Neural cell (in vitro differentiated cells): ENCODE measurements around the gene CYB561.

Experiments
- EP300 ChIP-seq: fragments of 450-650 bp; conservative IDR thresholded peaks from 2 replicates; pipeline ENCODE4 v1.6.1; 2014; ENCODE audit warnings: antibody characterized with exemption, mild to moderate bottlenecking, moderate library complexity; ENCODE audit not compliant: poor library complexity, severe bottlenecking
- EZH2 ChIP-seq: fragments of 200-600, 300-800 bp; shearing (Covaris generic), sonication (generic); IDR thresholded peaks from 2 replicates; pipeline ENCODE4 v1.6.1; 2014; ENCODE audit warnings: antibody characterized with exemption, low read length, borderline replicate concordance, mild to moderate bottlenecking; ENCODE audit not compliant: insufficient read depth, poor library complexity, severe bottlenecking
- MXI1 ChIP-seq: fragments of 450-650 bp; conservative IDR thresholded peaks from 2 replicates; pipeline ENCODE4 v1.6.1; 2014; ENCODE audit warnings: antibody characterized with exemption, mild to moderate bottlenecking; ENCODE audit not compliant: poor library complexity, severe bottlenecking
- POLR2AphosphoS5 ChIP-seq: IDR thresholded peaks from 2 replicates; pipeline ENCODE4 v1.6.1; 2012
- TF ChIP-seq, protein P1 (sequence below): fragments of 450-650 bp; IDR thresholded peaks from 2 replicates; pipeline ENCODE4 v1.5.1; 2014; ENCODE audit warnings: antibody characterized with exemption, mild to moderate bottlenecking, moderate library complexity; ENCODE audit not compliant: poor library complexity, severe bottlenecking

DNA sequence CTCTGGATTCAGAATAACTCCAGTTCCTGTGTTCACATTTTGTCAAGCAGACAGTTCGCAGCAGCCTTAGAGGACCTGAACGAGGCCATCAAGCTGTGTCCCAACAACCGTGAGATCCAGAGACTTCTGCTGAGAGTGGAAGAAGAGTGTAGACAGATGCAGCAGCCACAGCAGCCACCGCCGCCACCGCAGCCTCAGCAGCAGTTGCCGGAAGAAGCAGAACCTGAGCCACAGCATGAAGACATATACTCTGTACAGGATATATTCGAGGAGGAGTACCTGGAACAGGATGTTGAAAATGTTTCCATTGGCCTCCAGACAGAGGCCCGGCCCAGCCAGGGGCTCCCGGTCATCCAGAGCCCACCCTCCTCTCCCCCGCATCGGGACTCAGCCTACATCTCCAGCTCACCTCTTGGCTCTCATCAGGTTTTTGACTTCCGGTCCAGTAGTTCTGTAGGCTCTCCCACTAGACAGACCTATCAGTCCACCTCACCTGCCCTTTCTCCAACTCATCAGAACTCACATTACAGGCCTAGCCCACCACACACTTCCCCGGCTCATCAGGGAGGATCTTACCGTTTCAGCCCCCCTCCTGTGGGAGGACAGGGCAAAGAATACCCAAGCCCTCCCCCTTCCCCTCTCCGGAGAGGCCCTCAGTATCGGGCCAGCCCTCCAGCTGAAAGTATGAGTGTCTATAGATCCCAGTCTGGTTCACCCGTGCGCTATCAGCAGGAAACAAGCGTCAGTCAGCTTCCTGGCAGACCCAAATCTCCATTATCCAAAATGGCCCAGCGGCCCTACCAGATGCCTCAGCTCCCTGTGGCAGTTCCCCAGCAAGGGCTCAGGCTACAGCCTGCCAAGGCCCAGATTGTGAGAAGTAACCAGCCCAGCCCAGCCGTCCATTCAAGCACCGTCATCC is 25.9 kb downstream of the CYB561 start:
- TF ChIP-seq, protein P1, sequence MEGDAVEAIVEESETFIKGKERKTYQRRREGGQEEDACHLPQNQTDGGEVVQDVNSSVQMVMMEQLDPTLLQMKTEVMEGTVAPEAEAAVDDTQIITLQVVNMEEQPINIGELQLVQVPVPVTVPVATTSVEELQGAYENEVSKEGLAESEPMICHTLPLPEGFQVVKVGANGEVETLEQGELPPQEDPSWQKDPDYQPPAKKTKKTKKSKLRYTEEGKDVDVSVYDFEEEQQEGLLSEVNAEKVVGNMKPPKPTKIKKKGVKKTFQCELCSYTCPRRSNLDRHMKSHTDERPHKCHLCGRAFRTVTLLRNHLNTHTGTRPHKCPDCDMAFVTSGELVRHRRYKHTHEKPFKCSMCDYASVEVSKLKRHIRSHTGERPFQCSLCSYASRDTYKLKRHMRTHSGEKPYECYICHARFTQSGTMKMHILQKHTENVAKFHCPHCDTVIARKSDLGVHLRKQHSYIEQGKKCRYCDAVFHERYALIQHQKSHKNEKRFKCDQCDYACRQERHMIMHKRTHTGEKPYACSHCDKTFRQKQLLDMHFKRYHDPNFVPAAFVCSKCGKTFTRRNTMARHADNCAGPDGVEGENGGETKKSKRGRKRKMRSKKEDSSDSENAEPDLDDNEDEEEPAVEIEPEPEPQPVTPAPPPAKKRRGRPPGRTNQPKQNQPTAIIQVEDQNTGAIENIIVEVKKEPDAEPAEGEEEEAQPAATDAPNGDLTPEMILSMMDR = no peak
- TF ChIP-seq EZH2 (no peak), MXI1 (no peak), EP300 (no peak), POLR2AphosphoS5 (no peak)
